Activated CD4-positive, alpha-beta T cell treated with anti-CD3 and anti-CD28 coated beads, Interleukin-2, amount 50 U/mL, for 24 hours (primary cell): ENCODE results near the gene AHNAK.
"Not testable (repeated sequence)": the region's sequence is repeated elsewhere in the genome, so short reads cannot be mapped to it uniquely, and the experiment has no call there.

Experiments used
- DNase-seq, 2 donors: peaks; one replicate each; pipeline ENCODE4 v3.0.0-alpha.2; 2020; ENCODE audit warnings: low read depth in 1 of 2, low spot score in 1 of 2

AHNAK gene

GRCh38 chr11:62546244-62546928, at the start of gene AHNAK:
TSS of gene AHNAK (minus strand) at chr11:62546806. CDS start at chr11:62536098, 10,708 bp downstream.
- peak in 1 of 2 donors; percentile 43 for DNase-seq

GRCh38 chr11:62595124-62595523, 48.5 kb upstream of the AHNAK start:
- no peak for DNase-seq

GRCh38 chr11:62593434-62594044, 46.9 kb upstream of the AHNAK start:
- DNase-seq = peak; percentile 39 to 64

- no peak for DNase-seq
Measured at GRCh38 chr11:62592989-62593421, 46.4 kb upstream of the AHNAK start.

- no peak for DNase-seq
Measured at GRCh38 chr11:62592146-62592815, 45.7 kb upstream of the AHNAK start.

- peak; percentile 88 to 98 for DNase-seq
Measured at GRCh38 chr11:62591448-62592145, 45.0 kb upstream of the AHNAK start, which contains the start of gene TUT1. TSS of gene TUT1 (minus strand) at chr11:62591523. CDS start at chr11:62591485, 38 bp downstream.

- DNase-seq = no peak
Measured at GRCh38 chr11:62588966-62589637, 42.5 kb upstream of the AHNAK start.

GRCh38 chr11:62585356-62585755, 38.8 kb upstream of the AHNAK start:
- not testable (repeated sequence) for DNase-seq

- not testable (repeated sequence) for DNase-seq
Measured at GRCh38 chr11:62581735-62582134, 35.1 kb upstream of the AHNAK start.

GRCh38 chr11:62580959-62581715, 34.5 kb upstream of the AHNAK start:
- DNase-seq = no peak

- no peak for DNase-seq
Measured at GRCh38 chr11:62579252-62579651, 32.6 kb upstream of the AHNAK start.

GRCh38 chr11:62578541-62578940, 31.9 kb upstream of the AHNAK start:
- DNase-seq = no peak

GRCh38 chr11:62577046-62577714, 30.6 kb upstream of the AHNAK start:
- DNase-seq = no peak

GRCh38 chr11:62575837-62576236, 29.2 kb upstream of the AHNAK start:
- DNase-seq = no peak

GRCh38 chr11:62575156-62575555, 28.6 kb upstream of the AHNAK start:
- no peak for DNase-seq

GRCh38 chr11:62574363-62575071, 27.9 kb upstream of the AHNAK start:
- no peak for DNase-seq

- DNase-seq = peak; percentile 87 to 98
Measured at GRCh38 chr11:62573592-62574362, 27.2 kb upstream of the AHNAK start, which contains the start of gene EEF1G. TSS of gene EEF1G (minus strand) at chr11:62573891. CDS start at chr11:62573842, 49 bp downstream.

GRCh38 chr11:62573006-62573591, 26.5 kb upstream of the AHNAK start:
- DNase-seq = no peak
